Osteocyte (in vitro differentiated cells): ENCODE measurements around the gene SORCS1. TPM values are rescaled to one million over a fixed set of nuclear protein-coding genes. Genes with fewer than 3 reads are reported as not detected.

Experiments used
- DNase-seq: peaks from one replicate; pipeline ENCODE4 v3.0.0; 2021; ENCODE audit warnings: mixed read lengths; ENCODE audit not compliant: unreplicated experiment; ENCODE audit errors: extremely low spot score
- H3K27ac Mint-ChIP-seq: one replicate; pipeline ENCODE4 v1.8.0; 2021; ENCODE audit warnings: mild to moderate bottlenecking, mixed read lengths; ENCODE audit not compliant: unreplicated experiment
- H3K27me3 Mint-ChIP-seq: one replicate; pipeline ENCODE4 v1.8.0; 2021; ENCODE audit warnings: mixed read lengths; ENCODE audit not compliant: unreplicated experiment
- H3K36me3 Mint-ChIP-seq: one replicate; pipeline ENCODE4 v1.8.0; 2021; ENCODE audit warnings: mixed read lengths; ENCODE audit not compliant: unreplicated experiment
- H3K4me1 Mint-ChIP-seq: one replicate; pipeline ENCODE4 v1.8.0; 2021; ENCODE audit warnings: mixed read lengths; ENCODE audit not compliant: unreplicated experiment
- H3K4me3 Mint-ChIP-seq: one replicate; pipeline ENCODE4 v1.8.0; 2021; ENCODE audit warnings: mild to moderate bottlenecking, moderate library complexity, mixed read lengths; ENCODE audit not compliant: unreplicated experiment
- H3K9me3 Mint-ChIP-seq: one replicate; pipeline ENCODE4 v1.8.0; 2021; ENCODE audit warnings: mixed read lengths; ENCODE audit not compliant: unreplicated experiment
- total RNA-seq: library from RNA; stranded (reverse); gene quantifications from 2 replicates; pipeline ENCODE4 v1.2.1, GENCODE V29; 2021
- TF ChIP-seq, protein P1 (sequence below): fragments of 200-600 bp; sonication (generic); IDR thresholded peaks from 2 replicates; pipeline ENCODE4 v1.5.0; 2021; ENCODE audit warnings: antibody characterized with exemption, mild to moderate bottlenecking, moderate library complexity

The SORCS1 gene
- total RNA-seq, 1 donor from 2014 or later = not detected

DNA sequence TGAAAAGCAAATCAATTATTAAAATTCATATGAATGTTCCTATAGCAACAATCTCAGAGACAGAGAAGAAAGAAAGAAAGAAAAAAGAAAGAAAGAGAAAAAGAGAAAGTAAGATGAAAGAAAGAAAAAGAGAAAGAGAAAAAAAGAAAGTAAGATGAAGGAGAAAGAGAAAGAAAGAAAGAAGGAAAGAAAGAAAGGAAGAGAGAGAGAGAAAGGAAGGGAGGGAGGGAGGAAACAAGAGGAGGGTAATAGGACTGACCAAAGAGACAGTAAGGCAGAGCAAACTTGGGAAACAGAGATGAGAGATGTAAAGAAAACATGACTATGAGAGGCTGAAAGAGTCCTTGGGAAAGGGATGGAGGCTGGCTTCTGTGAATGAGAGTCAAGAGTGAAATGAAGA lies 458.4 kb downstream of the SORCS1 start:
- H3K36me3 Mint-ChIP-seq = no peaks in the 10 kb centered on the region
- DNase-seq = no peak
- H3K4me1 Mint-ChIP-seq = no peaks in the 10 kb centered on the region
- no peak overlapping the region for H3K27ac Mint-ChIP-seq
- TF ChIP-seq, protein P1, sequence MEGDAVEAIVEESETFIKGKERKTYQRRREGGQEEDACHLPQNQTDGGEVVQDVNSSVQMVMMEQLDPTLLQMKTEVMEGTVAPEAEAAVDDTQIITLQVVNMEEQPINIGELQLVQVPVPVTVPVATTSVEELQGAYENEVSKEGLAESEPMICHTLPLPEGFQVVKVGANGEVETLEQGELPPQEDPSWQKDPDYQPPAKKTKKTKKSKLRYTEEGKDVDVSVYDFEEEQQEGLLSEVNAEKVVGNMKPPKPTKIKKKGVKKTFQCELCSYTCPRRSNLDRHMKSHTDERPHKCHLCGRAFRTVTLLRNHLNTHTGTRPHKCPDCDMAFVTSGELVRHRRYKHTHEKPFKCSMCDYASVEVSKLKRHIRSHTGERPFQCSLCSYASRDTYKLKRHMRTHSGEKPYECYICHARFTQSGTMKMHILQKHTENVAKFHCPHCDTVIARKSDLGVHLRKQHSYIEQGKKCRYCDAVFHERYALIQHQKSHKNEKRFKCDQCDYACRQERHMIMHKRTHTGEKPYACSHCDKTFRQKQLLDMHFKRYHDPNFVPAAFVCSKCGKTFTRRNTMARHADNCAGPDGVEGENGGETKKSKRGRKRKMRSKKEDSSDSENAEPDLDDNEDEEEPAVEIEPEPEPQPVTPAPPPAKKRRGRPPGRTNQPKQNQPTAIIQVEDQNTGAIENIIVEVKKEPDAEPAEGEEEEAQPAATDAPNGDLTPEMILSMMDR = no peak
- no peaks in the 10 kb centered on the region for H3K9me3 Mint-ChIP-seq
- H3K4me3 Mint-ChIP-seq = no peak overlapping the region
- H3K27me3 Mint-ChIP-seq = peaks cover 2% of the 10 kb centered on the region

GRCh38 chr10:106705681-106706100 lies 458.8 kb downstream of the SORCS1 start:
- no peaks in the 10 kb centered on the region for H3K4me1 Mint-ChIP-seq
- H3K36me3 Mint-ChIP-seq = no peaks in the 10 kb centered on the region
- H3K27ac Mint-ChIP-seq = no peak overlapping the region
- peaks cover 2% of the 10 kb centered on the region for H3K27me3 Mint-ChIP-seq
- no peak overlapping the region for H3K4me3 Mint-ChIP-seq
- TF ChIP-seq, protein P1 = peak; percentile 73
- DNase-seq = no peak
- H3K9me3 Mint-ChIP-seq = no peaks in the 10 kb centered on the region

DNA sequence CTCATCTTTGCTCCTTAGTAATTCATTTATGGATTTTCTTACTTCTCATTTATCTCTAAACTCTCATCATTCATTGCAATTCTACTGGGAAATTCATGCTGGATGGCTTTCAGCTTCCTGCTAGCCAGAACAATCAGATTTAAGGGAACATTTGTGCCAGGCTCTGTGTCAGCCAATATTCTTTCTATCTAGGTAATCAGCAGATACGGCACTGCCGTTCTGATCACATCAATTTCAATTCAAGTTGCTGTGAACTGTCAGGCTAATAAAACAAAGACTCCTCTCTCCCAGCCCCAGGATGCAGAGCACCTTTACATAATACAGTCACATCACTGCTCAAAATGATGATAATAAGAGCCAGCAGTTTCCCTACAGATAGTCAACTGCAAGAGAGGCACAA lies 468.3 kb downstream of the SORCS1 start:
- H3K4me1 Mint-ChIP-seq = no peaks in the 10 kb centered on the region
- H3K36me3 Mint-ChIP-seq = no peaks in the 10 kb centered on the region
- no peak for DNase-seq
- H3K27ac Mint-ChIP-seq = no peak overlapping the region
- H3K4me3 Mint-ChIP-seq = no peak overlapping the region
- TF ChIP-seq, protein P1 = no peak
- H3K27me3 Mint-ChIP-seq = no peaks in the 10 kb centered on the region
- H3K9me3 Mint-ChIP-seq = peaks cover 3% of the 10 kb centered on the region

- Mint-ChIP-seq H3K27ac (no peak overlapping the region), H3K4me1 (no peaks in the 10 kb centered on the region), H3K4me3 (no peak overlapping the region), H3K27me3 (no peaks in the 10 kb centered on the region), H3K9me3 (peaks cover 3% of the 10 kb centered on the region), H3K36me3 (no peaks in the 10 kb centered on the region)
- TF ChIP-seq, protein P1 = no peak
- DNase-seq = no peak
Measured at GRCh38 chr10:106694696-106695095, 469.8 kb downstream of the SORCS1 start.

GRCh38 chr10:106682175-106682574 lies 482.3 kb downstream of the SORCS1 start:
- Mint-ChIP-seq H3K4me3 (no peak overlapping the region), H3K9me3 (peaks cover 5% of the 10 kb centered on the region), H3K27me3 (no peaks in the 10 kb centered on the region), H3K27ac (no peak overlapping the region), H3K4me1 (peaks cover 2% of the 10 kb centered on the region), H3K36me3 (no peaks in the 10 kb centered on the region)
- DNase-seq = no peak
- TF ChIP-seq, protein P1 = peak; percentile 38
